CD8-positive, alpha-beta memory T cell (primary cell): Measurements from ENCODE around the gene HAO1. TPM values are rescaled to one million over a fixed set of nuclear protein-coding genes. Genes with fewer than 3 reads are reported as not detected.

ENCODE experiments used
- CTCF ChIA-PET: fragments of 350-600 bp; sonication (Branson Sonifier 250); formaldehyde crosslinking; loops from one replicate; lab custom pipeline; 2021; ENCODE audit warnings: antibody characterized with exemption; lab: Charles Lee
- POLR2A ChIA-PET: fragments of 350-600 bp; sonication (Branson Sonifier 250); formaldehyde crosslinking; loops from one replicate; lab custom pipeline; 2021; ENCODE audit warnings: antibody characterized with exemption; lab: Charles Lee
- DNase-seq, 5 donors: peaks; one replicate each; pipeline versions ENCODE4 v3.0.0 to v3.0.0-alpha.2; 2020 to 2022; ENCODE audit warnings: mixed read lengths in 1 of 5
- H3K27ac ChIP-seq: one replicate; pipeline ENCODE4 v1.7.0; 2013; ENCODE audit warnings: low read depth, mild to moderate bottlenecking, low read length, moderate library complexity
- H3K27me3 ChIP-seq: 2 replicates; pipeline ENCODE4 v1.7.0; 2013; ENCODE audit warnings: low read length, mild to moderate bottlenecking; ENCODE audit not compliant: insufficient read depth, poor library complexity, severe bottlenecking
- H3K36me3 ChIP-seq: 2 replicates; pipeline ENCODE4 v1.7.0; 2013; ENCODE audit warnings: mild to moderate bottlenecking, low read length, moderate library complexity; ENCODE audit not compliant: insufficient read depth
- H3K4me1 ChIP-seq: 2 replicates; pipeline ENCODE4 v1.7.0; 2013; ENCODE audit warnings: mild to moderate bottlenecking, low read length, moderate library complexity; ENCODE audit not compliant: insufficient read depth
- H3K4me3 ChIP-seq: 2 replicates; pipeline ENCODE4 v1.7.0; 2013; ENCODE audit warnings: mild to moderate bottlenecking, low read length
- H3K9me3 ChIP-seq: 2 replicates; pipeline ENCODE4 v1.7.0; 2013; ENCODE audit warnings: mild to moderate bottlenecking, low read length
- H3K27ac Mint-ChIP-seq, 8 donors: one replicate each; pipeline ENCODE4 v1.8.0; 2020 to 2021; ENCODE audit warnings: mixed read lengths in 8 of 8, mild to moderate bottlenecking in 6 of 8, inconsistent platforms in 3 of 8, moderate library complexity in 3 of 8
- H3K27me3 Mint-ChIP-seq, 2 donors: one replicate each; pipeline ENCODE4 v1.8.0; 2020 to 2021; ENCODE audit warnings: mixed read lengths in 2 of 2, mild to moderate bottlenecking in 1 of 2, moderate library complexity in 1 of 2
- H3K36me3 Mint-ChIP-seq, 3 donors: one replicate each; pipeline ENCODE4 v1.8.0; 2020 to 2021; ENCODE audit warnings: mixed read lengths in 3 of 3, inconsistent platforms in 1 of 3, mild to moderate bottlenecking in 1 of 3
- H3K4me1 Mint-ChIP-seq, 3 donors: one replicate each; pipeline ENCODE4 v1.8.0; 2020 to 2021; ENCODE audit warnings: mixed read lengths in 3 of 3, inconsistent platforms in 1 of 3, mild to moderate bottlenecking in 1 of 3
- H3K4me3 Mint-ChIP-seq, 7 donors: one replicate each; pipeline ENCODE4 v1.8.0; 2020 to 2021; ENCODE audit warnings: mixed read lengths in 7 of 7, mild to moderate bottlenecking in 6 of 7, moderate library complexity in 4 of 7, inconsistent platforms in 2 of 7
- H3K9me3 Mint-ChIP-seq, 5 donors: one replicate each; pipeline ENCODE4 v1.8.0; 2020 to 2022; ENCODE audit warnings: mixed read lengths in 5 of 5, mild to moderate bottlenecking in 3 of 5, moderate library complexity in 2 of 5, inconsistent platforms in 1 of 5
- polyA plus RNA-seq: library from polyadenylated mRNA; unstranded; fragments of 300-500 nt; fragmentation: Illumina TruSeq; gene quantifications from one replicate; pipeline ENCODE4 v1.2.3, GENCODE V29; 2021
- total RNA-seq, 2 experiments: library from RNA; stranded (reverse); gene quantifications; one replicate each; pipeline ENCODE4 v1.2.3, GENCODE V29; 2021

Gene HAO1
- total and polyA plus RNA-seq, 3 experiments from 2014 or later = not detected

GRCh38 chr20:7893014-7893730, 47.1 kb downstream of the HAO1 start:
- H3K4me3 Mint-ChIP-seq = no peak overlapping the region
- no peaks in the 10 kb centered on the region for H3K27me3 ChIP-seq
- no peak for DNase-seq
- peaks cover 0 to 12% of the 10 kb centered on the region in 2 donors for H3K27me3 Mint-ChIP-seq
- no peak overlapping the region for H3K4me3 ChIP-seq
- H3K9me3 Mint-ChIP-seq = no peaks in the 10 kb centered on the region
- no peaks in the 10 kb centered on the region for H3K9me3 ChIP-seq
- H3K36me3 Mint-ChIP-seq = no peaks in the 10 kb centered on the region
- H3K27ac ChIP-seq = no peak overlapping the region
- H3K27ac Mint-ChIP-seq = no peak overlapping the region
- CTCF ChIA-PET = no interaction called here
- no peaks in the 10 kb centered on the region for H3K4me1 Mint-ChIP-seq
- POLR2A ChIA-PET = no interaction called here
- no peaks in the 10 kb centered on the region for H3K4me1 ChIP-seq
- no peaks in the 10 kb centered on the region for H3K36me3 ChIP-seq

GRCh38 chr20:7891705-7892104, 48.6 kb downstream of the HAO1 start:
- no peaks in the 10 kb centered on the region for H3K27me3 ChIP-seq
- Mint-ChIP-seq H3K9me3 (no peaks in the 10 kb centered on the region), H3K27me3 (peaks cover 0 to 13% of the 10 kb centered on the region in 2 donors), H3K27ac (no peak overlapping the region), H3K4me1 (no peaks in the 10 kb centered on the region), H3K36me3 (no peaks in the 10 kb centered on the region), H3K4me3 (no peak overlapping the region)
- no peak overlapping the region for H3K4me3 ChIP-seq
- no peak overlapping the region for H3K27ac ChIP-seq
- H3K9me3 ChIP-seq = no peaks in the 10 kb centered on the region
- POLR2A ChIA-PET = no interaction called here
- no peaks in the 10 kb centered on the region for H3K4me1 ChIP-seq
- no peak for DNase-seq
- CTCF ChIA-PET = no interaction called here
- H3K36me3 ChIP-seq = no peaks in the 10 kb centered on the region

GRCh38 chr20:7889736-7890135, 50.5 kb downstream of the HAO1 start:
- Histone ChIP-seq H3K36me3 (no peaks in the 10 kb centered on the region), H3K4me3 (no peak overlapping the region), H3K4me1 (no peaks in the 10 kb centered on the region), H3K27me3 (no peaks in the 10 kb centered on the region), H3K9me3 (no peaks in the 10 kb centered on the region), H3K27ac (no peak overlapping the region)
- ChIA-PET POLR2A (no interaction called here), CTCF (no interaction called here)
- H3K4me1 Mint-ChIP-seq = no peaks in the 10 kb centered on the region
- H3K4me3 Mint-ChIP-seq = no peak overlapping the region
- H3K27ac Mint-ChIP-seq = no peak overlapping the region
- H3K36me3 Mint-ChIP-seq = no peaks in the 10 kb centered on the region
- no peaks in the 10 kb centered on the region for H3K9me3 Mint-ChIP-seq
- peaks cover 0 to 14% of the 10 kb centered on the region in 2 donors for H3K27me3 Mint-ChIP-seq
- DNase-seq = no peak

GRCh38 chr20:7883741-7884140, 56.5 kb downstream of the HAO1 start:
- Histone ChIP-seq H3K4me1 (no peaks in the 10 kb centered on the region), H3K9me3 (no peaks in the 10 kb centered on the region), H3K27me3 (no peaks in the 10 kb centered on the region), H3K27ac (no peak overlapping the region), H3K36me3 (no peaks in the 10 kb centered on the region), H3K4me3 (no peak overlapping the region)
- Mint-ChIP-seq H3K27me3 (peaks cover 0 to 3% of the 10 kb centered on the region in 2 donors), H3K9me3 (peaks cover 0 to 2% (median 0%) of the 10 kb centered on the region in 5 donors), H3K4me3 (no peak overlapping the region), H3K4me1 (peaks cover 0 to 6% (median 3%) of the 10 kb centered on the region in 3 donors), H3K27ac (no peak overlapping the region), H3K36me3 (no peaks in the 10 kb centered on the region)
- no peak for DNase-seq
- ChIA-PET CTCF (no interaction called here), POLR2A (no interaction called here)

GRCh38 chr20:7883309-7883708, 56.9 kb downstream of the HAO1 start:
- Histone ChIP-seq H3K9me3 (no peaks in the 10 kb centered on the region), H3K27ac (no peak overlapping the region), H3K36me3 (no peaks in the 10 kb centered on the region), H3K4me1 (no peaks in the 10 kb centered on the region), H3K27me3 (no peaks in the 10 kb centered on the region), H3K4me3 (no peak overlapping the region)
- POLR2A ChIA-PET = no interaction called here
- Mint-ChIP-seq H3K27ac (no peak overlapping the region), H3K36me3 (no peaks in the 10 kb centered on the region), H3K27me3 (peaks cover 0 to 3% of the 10 kb centered on the region in 2 donors), H3K4me1 (peaks cover 0 to 6% (median 3%) of the 10 kb centered on the region in 3 donors), H3K9me3 (peaks cover 0 to 2% (median 0%) of the 10 kb centered on the region in 5 donors), H3K4me3 (no peak overlapping the region)
- no peak for DNase-seq
- CTCF ChIA-PET = no interaction called here

- H3K27ac ChIP-seq = no peak overlapping the region
- no peak overlapping the region for H3K4me3 ChIP-seq
- no peaks in the 10 kb centered on the region for H3K27me3 ChIP-seq
- no peaks in the 10 kb centered on the region for H3K36me3 ChIP-seq
- Mint-ChIP-seq H3K27ac (no peak overlapping the region), H3K4me1 (peaks cover 0 to 6% (median 3%) of the 10 kb centered on the region in 3 donors), H3K9me3 (peaks cover 0 to 2% (median 0%) of the 10 kb centered on the region in 5 donors), H3K4me3 (no peak overlapping the region), H3K27me3 (peaks cover 0 to 3% of the 10 kb centered on the region in 2 donors), H3K36me3 (no peaks in the 10 kb centered on the region)
- H3K4me1 ChIP-seq = no peaks in the 10 kb centered on the region
- DNase-seq = no peak
- ChIA-PET CTCF (no interaction called here), POLR2A (no interaction called here)
- no peaks in the 10 kb centered on the region for H3K9me3 ChIP-seq
Observed at GRCh38 chr20:7882076-7882475, 58.2 kb downstream of the HAO1 start.

GRCh38 chr20:7881551-7881950, 58.7 kb downstream of the HAO1 start:
- Histone ChIP-seq H3K36me3 (no peaks in the 10 kb centered on the region), H3K27me3 (no peaks in the 10 kb centered on the region), H3K27ac (no peak overlapping the region), H3K9me3 (no peaks in the 10 kb centered on the region), H3K4me1 (no peaks in the 10 kb centered on the region), H3K4me3 (no peak overlapping the region)
- Mint-ChIP-seq H3K9me3 (peaks cover 0 to 2% (median 0%) of the 10 kb centered on the region in 5 donors), H3K27ac (no peak overlapping the region), H3K27me3 (peaks cover 0 to under 1% of the 10 kb centered on the region in 2 donors), H3K4me3 (no peak overlapping the region), H3K4me1 (peaks cover 0 to 6% (median 3%) of the 10 kb centered on the region in 3 donors), H3K36me3 (no peaks in the 10 kb centered on the region)
- ChIA-PET CTCF (no interaction called here), POLR2A (no interaction called here)
- DNase-seq = no peak

- no peak overlapping the region for H3K4me3 ChIP-seq
- Mint-ChIP-seq H3K4me1 (peaks cover 0 to 6% (median 3%) of the 10 kb centered on the region in 3 donors), H3K27me3 (no peaks in the 10 kb centered on the region), H3K4me3 (no peak overlapping the region), H3K27ac (peak overlapping the region in 1 of 8 donors; percentile 24), H3K9me3 (peaks cover 0 to 2% (median 0%) of the 10 kb centered on the region in 5 donors), H3K36me3 (no peaks in the 10 kb centered on the region)
- no peaks in the 10 kb centered on the region for H3K9me3 ChIP-seq
- no peaks in the 10 kb centered on the region for H3K4me1 ChIP-seq
- no peak overlapping the region for H3K27ac ChIP-seq
- ChIA-PET CTCF (no interaction called here), POLR2A (no interaction called here)
- H3K36me3 ChIP-seq = no peaks in the 10 kb centered on the region
- no peaks in the 10 kb centered on the region for H3K27me3 ChIP-seq
- no peak for DNase-seq
Observed at GRCh38 chr20:7879883-7880282, 60.4 kb downstream of the HAO1 start.
